Stomach (tissue), 9 donors: ENCODE results near the gene TIGD3. TPM values are rescaled to one million over a fixed set of nuclear protein-coding genes. Genes with fewer than 3 reads are reported as not detected.
A peak's percentile ranks its signal among the peaks of the same experiment; 100 is the strongest.

Source experiments
- DNase-seq, 2 donors: peaks; one replicate each; pipeline versions ENCODE4 v3.0.0 to v3.0.0-alpha.2; 2013 to 2019
- H3K27ac ChIP-seq, 5 donors: fragments of 200-600 bp in 4 of 5; sonication (generic) in 4 of 5; one replicate each; pipeline ENCODE4 v1.5.1; 2013 to 2019; ENCODE audit warnings: mild to moderate bottlenecking in 1 of 5, moderate library complexity in 1 of 5
- H3K27me3 ChIP-seq, 3 donors: fragments of 200-600 bp; sonication (generic); one replicate each; pipeline ENCODE4 v1.5.1; 2017 to 2019; ENCODE audit warnings: mixed run types in 1 of 3
- H3K36me3 ChIP-seq, 4 donors: fragments of 200-600 bp; sonication (generic); 1 replicate in 3 of 4; 2 replicates in 1 of 4; pipeline ENCODE4 v1.5.1; 2016 to 2019
- H3K4me1 ChIP-seq, 4 donors: fragments of 200-600 bp; sonication (generic); one replicate each; pipeline ENCODE4 v1.5.1; 2016 to 2019
- H3K4me3 ChIP-seq, 4 donors: fragments of 200-600 bp; sonication (generic) in 3 of 4; one replicate each; pipeline ENCODE4 v1.5.1; 2016 to 2019; ENCODE audit warnings: mild to moderate bottlenecking in 1 of 4
- H3K9me3 ChIP-seq, 4 donors: fragments of 200-600 bp; sonication (generic); one replicate each; pipeline ENCODE4 v1.5.1; 2016 to 2019
- CTCF ChIP-seq, 7 experiments: fragments of 450-650 bp in 4 of 7; fragments of 200-600 bp in 3 of 7; sonication (generic) in 3 of 7; IDR thresholded peaks; one replicate each; pipeline ENCODE4 v1.5.1; 2016 to 2019; ENCODE audit warnings: antibody characterized with exemption in 7 of 7, control low read depth in 2 of 7, mild to moderate bottlenecking in 1 of 7
- EP300 ChIP-seq: sonication (generic); formaldehyde crosslinking; IDR thresholded peaks from one replicate; pipeline ENCODE4 v1.6.1; 2017; ENCODE audit warnings: antibody characterized with exemption
- POLR2A ChIP-seq, 4 donors: fragments of 450-650 bp; IDR thresholded peaks; one replicate each; pipeline ENCODE4 v1.6.1; 2016; ENCODE audit warnings: antibody characterized with exemption in 4 of 4, control low read depth in 2 of 4, mild to moderate bottlenecking in 1 of 4, moderate library complexity in 1 of 4
- POLR2AphosphoS5 ChIP-seq, 3 donors: sonication (generic); formaldehyde crosslinking; IDR thresholded peaks; one replicate each; pipeline ENCODE4 v1.6.1; 2016; ENCODE audit warnings: antibody characterized with exemption in 3 of 3
- WGBS, 5 donors: extraction: QIAGEN DNeasy Blood & Tissue Kit in 3 of 5; methylation state at CpG; one replicate each; pipeline versions ENCODE4 v1.1.5 to v1.1.7; 2013 to 2018; 5-methylcytosine and 5-hydroxymethylcytosine counted together
- intact Hi-C: fragments of 100-400 bp; cut with DNase I; formaldehyde crosslinking; loops from one replicate; pipeline ENCODE4 v1.15.1; 2023; ENCODE audit warnings: low total_unique reads
- polyA plus RNA-seq, 3 donors: library from polyadenylated mRNA; stranded (reverse); fragments of 200-250 nt; gene quantifications; one replicate each; pipeline ENCODE4 v1.2.3, GENCODE V29; 2013
- total RNA-seq, 5 donors: library from RNA; depleted of rRNA; stranded (reverse); fragments of >200 nt; gene quantifications; one replicate each; pipeline versions ENCODE4 v1.1.0 to v1.2.3, GENCODE V29; 2014 to 2016
- donor health status: healthy with polysubstance abuse.
- donor health status: Bipolar disorder and iron deficiency.
- donor health status: healthy.

The TIGD3 gene
- total and polyA plus RNA-seq, 8 donors = 0.25 to 4.5 (median 0.44) TPM; not detected in 5

GRCh38 chr11:65321828-65322485 lies 32.6 kb upstream of the TIGD3 start:
- 58 to 76% (median 67%) methylated on average over 13 of the region's 13 CpGs for WGBS, 5 donors
- H3K9me3 ChIP-seq = no peaks in the 10 kb centered on the region
- H3K27me3 ChIP-seq = no peaks in the 10 kb centered on the region
- DNase-seq = peak in 1 of 2 donors; percentile 65
- peaks cover 16 to 53% (median 39%) of the 10 kb centered on the region in 4 donors for H3K4me1 ChIP-seq
- intact Hi-C loops = no loop called here
- H3K4me3 ChIP-seq = peak overlapping the region in 1 of 4 donors; percentile 9
- peaks cover 23 to 43% (median 26%) of the 10 kb centered on the region in 4 donors for H3K36me3 ChIP-seq
- TF ChIP-seq CTCF (IDR thresholded peaks at IDR 0.05) (no peak), POLR2AphosphoS5 (IDR thresholded peaks at IDR 0.05) (no peak), POLR2A (IDR thresholded peaks at IDR 0.05) (no peak), EP300 (no peak)
- H3K27ac ChIP-seq = peak overlapping the region in 3 of 5 donors; percentile 10 to 53 (median 15)

DNA sequence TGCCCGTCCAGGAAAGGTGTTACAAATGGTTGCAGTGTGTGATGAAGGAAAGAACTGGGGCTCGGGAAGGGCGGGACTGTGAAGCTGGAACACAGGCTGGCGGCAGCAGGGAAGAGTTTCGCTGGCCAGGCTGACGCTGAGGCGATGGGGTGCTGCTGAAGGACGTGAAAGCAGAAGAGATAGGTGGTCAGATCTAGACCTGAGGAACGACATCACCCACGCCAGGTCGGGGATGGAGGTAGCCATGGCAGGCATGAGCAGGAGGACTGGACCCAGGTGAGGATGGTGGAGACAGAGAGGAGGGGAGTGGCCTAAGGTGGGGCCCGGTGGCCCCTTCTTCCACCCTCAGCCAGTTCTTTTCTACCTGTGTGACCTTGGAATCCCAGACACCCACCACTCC lies 30.7 kb upstream of the TIGD3 start:
- no peak for DNase-seq
- no peaks in the 10 kb centered on the region for H3K9me3 ChIP-seq
- peaks cover 11 to 38% (median 24%) of the 10 kb centered on the region in 4 donors for H3K4me1 ChIP-seq
- no peak overlapping the region for H3K4me3 ChIP-seq
- intact Hi-C loops = no loop called here
- no peak overlapping the region for H3K27ac ChIP-seq
- peaks cover 23 to 43% (median 26%) of the 10 kb centered on the region in 4 donors for H3K36me3 ChIP-seq
- H3K27me3 ChIP-seq = no peaks in the 10 kb centered on the region
- TF ChIP-seq CTCF (IDR thresholded peaks at IDR 0.05) (no peak), POLR2AphosphoS5 (IDR thresholded peaks at IDR 0.05) (peak in 1 of 3 donors; percentile 39)
- WGBS, 5 donors = 44 to 68% (median 57%) methylated on average over 12 of the region's 12 CpGs

DNA sequence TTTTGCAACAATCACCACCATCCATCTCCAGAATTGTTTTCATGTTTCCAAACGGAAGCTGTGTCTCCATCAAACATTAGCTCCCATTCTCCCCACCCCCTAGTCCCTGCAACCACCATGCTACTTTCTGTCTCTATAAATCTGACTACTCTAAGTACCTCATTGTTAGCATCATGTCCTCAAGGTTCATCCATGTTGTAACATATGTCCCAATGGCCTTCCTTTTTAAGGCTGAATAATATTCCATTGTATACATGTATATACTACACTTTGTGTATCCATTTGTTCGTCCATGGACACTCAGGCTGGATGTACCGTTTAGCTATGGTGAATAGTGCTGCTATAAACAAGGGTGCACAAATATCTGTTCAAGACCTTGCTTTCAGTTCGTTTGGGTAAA lies 29.1 kb upstream of the TIGD3 start:
- intact Hi-C loops = no loop called here
- DNase-seq = no peak
- TF ChIP-seq POLR2AphosphoS5 (IDR thresholded peaks at IDR 0.05) = no peak
- H3K27ac ChIP-seq = no peak overlapping the region
- H3K9me3 ChIP-seq = no peaks in the 10 kb centered on the region
- H3K4me1 ChIP-seq = peaks cover 11 to 34% (median 21%) of the 10 kb centered on the region in 4 donors
- H3K4me3 ChIP-seq = no peak overlapping the region
- no peaks in the 10 kb centered on the region for H3K27me3 ChIP-seq
- H3K36me3 ChIP-seq = peaks cover 20 to 29% (median 24%) of the 10 kb centered on the region in 4 donors
- 79 to 85% (median 82%) methylated on average over 4 of the region's 4 CpGs for WGBS, 5 donors

DNA sequence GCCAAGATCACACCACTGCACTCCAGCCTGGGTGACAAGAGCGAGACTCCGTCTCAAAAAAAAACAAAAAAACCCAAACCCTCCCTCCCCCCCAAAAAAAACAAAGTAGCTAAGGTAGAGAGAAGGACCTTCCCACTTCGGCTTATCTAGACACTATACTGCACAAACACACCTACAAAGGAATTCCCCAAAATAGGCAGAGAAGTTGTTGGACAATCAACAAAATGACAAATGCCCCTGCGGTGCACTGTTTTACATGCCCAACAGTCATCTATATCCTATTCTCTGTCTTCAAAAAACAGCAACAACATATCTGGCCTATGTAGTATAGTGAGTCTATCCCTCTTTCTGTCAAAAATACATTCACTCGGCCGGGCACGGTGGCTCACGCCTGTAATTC lies 27.5 kb upstream of the TIGD3 start:
- Histone ChIP-seq H3K27ac (no peak overlapping the region), H3K4me3 (no peak overlapping the region), H3K9me3 (no peaks in the 10 kb centered on the region), H3K36me3 (peaks cover 4 to 13% (median 9%) of the 10 kb centered on the region in 4 donors), H3K27me3 (no peaks in the 10 kb centered on the region), H3K4me1 (peaks cover 1 to 18% (median 10%) of the 10 kb centered on the region in 4 donors)
- TF ChIP-seq POLR2A (IDR thresholded peaks at IDR 0.05) (no peak), POLR2AphosphoS5 (IDR thresholded peaks at IDR 0.05) (no peak), EP300 (no peak), CTCF (IDR thresholded peaks at IDR 0.05) (no peak)
- no peak for DNase-seq
- intact Hi-C loops = no loop called here
- WGBS, 5 donors = 67 to 82% (median 76%) methylated on average over 8 of the region's 8 CpGs

- WGBS, 5 donors = 23 to 45% (median 32%) methylated on average over 2 of the region's 2 CpGs
- intact Hi-C loops = no loop called here
- Histone ChIP-seq H3K27ac (no peak overlapping the region), H3K36me3 (no peaks in the 10 kb centered on the region), H3K9me3 (no peaks in the 10 kb centered on the region), H3K4me1 (peaks cover 3 to 18% (median 8%) of the 10 kb centered on the region in 4 donors), H3K4me3 (no peak overlapping the region), H3K27me3 (no peaks in the 10 kb centered on the region)
- DNase-seq = no peak
- no peak for TF ChIP-seq POLR2AphosphoS5 (IDR thresholded peaks at IDR 0.05)
- no peak for TF ChIP-seq EP300
- no peak for TF ChIP-seq CTCF (IDR thresholded peaks at IDR 0.05)
- no peak for TF ChIP-seq POLR2A (IDR thresholded peaks at IDR 0.05)
These were observed 25.1 kb upstream of the TIGD3 start for GRCh38 chr11:65329478-65329877.
